Ishikawa (cell line): ENCODE measurements around the gene PHF24.

Experiments
- CEBPB ChIP-seq: IDR thresholded peaks from 2 replicates; pipeline ENCODE4 v1.6.1; 2012
- CREB1 ChIP-seq: IDR thresholded peaks from 2 replicates; pipeline ENCODE4 v1.6.1; 2012; ENCODE audit warnings: low read depth
- EGR1 ChIP-seq: IDR thresholded peaks from 2 replicates; pipeline ENCODE4 v1.6.1; 2012
- EP300 ChIP-seq: IDR thresholded peaks from 2 replicates; pipeline ENCODE4 v1.6.1; 2012; ENCODE audit warnings: borderline replicate concordance
- FOXM1 ChIP-seq: IDR thresholded peaks from 2 replicates; pipeline ENCODE4 v1.6.1; 2012; ENCODE audit warnings: low read depth, borderline replicate concordance
- NFIC ChIP-seq: IDR thresholded peaks from 2 replicates; pipeline ENCODE4 v1.6.1; 2012
- RAD21 ChIP-seq: IDR thresholded peaks from 2 replicates; pipeline ENCODE4 v1.6.1; 2012; ENCODE audit warnings: low read depth
- TAF1 ChIP-seq: IDR thresholded peaks from 2 replicates; pipeline ENCODE4 v1.6.1; 2012; ENCODE audit warnings: low read depth, mild to moderate bottlenecking
- TCF12 ChIP-seq: IDR thresholded peaks from 2 replicates; pipeline ENCODE4 v1.6.1; 2012; ENCODE audit warnings: low read depth
- TEAD4 ChIP-seq: IDR thresholded peaks from 2 replicates; pipeline ENCODE4 v1.6.1; 2012
- YY1 ChIP-seq: IDR thresholded peaks from 2 replicates; pipeline ENCODE4 v1.6.1; 2012; ENCODE audit warnings: low read depth
- ZBTB7A ChIP-seq: IDR thresholded peaks from 2 replicates; pipeline ENCODE4 v1.6.1; 2012; ENCODE audit warnings: low read depth
- TF ChIP-seq, protein P1 (sequence below): IDR thresholded peaks from 2 replicates; pipeline ENCODE4 v1.6.1; 2012
- TF ChIP-seq, protein P2 (sequence below): IDR thresholded peaks from 2 replicates; pipeline ENCODE4 v1.6.1; 2012
- TF ChIP-seq, protein P3 (sequence below): IDR thresholded peaks from 2 replicates; pipeline ENCODE4 v1.6.1; 2012; ENCODE audit warnings: low read depth, mild to moderate bottlenecking

Gene PHF24

DNA sequence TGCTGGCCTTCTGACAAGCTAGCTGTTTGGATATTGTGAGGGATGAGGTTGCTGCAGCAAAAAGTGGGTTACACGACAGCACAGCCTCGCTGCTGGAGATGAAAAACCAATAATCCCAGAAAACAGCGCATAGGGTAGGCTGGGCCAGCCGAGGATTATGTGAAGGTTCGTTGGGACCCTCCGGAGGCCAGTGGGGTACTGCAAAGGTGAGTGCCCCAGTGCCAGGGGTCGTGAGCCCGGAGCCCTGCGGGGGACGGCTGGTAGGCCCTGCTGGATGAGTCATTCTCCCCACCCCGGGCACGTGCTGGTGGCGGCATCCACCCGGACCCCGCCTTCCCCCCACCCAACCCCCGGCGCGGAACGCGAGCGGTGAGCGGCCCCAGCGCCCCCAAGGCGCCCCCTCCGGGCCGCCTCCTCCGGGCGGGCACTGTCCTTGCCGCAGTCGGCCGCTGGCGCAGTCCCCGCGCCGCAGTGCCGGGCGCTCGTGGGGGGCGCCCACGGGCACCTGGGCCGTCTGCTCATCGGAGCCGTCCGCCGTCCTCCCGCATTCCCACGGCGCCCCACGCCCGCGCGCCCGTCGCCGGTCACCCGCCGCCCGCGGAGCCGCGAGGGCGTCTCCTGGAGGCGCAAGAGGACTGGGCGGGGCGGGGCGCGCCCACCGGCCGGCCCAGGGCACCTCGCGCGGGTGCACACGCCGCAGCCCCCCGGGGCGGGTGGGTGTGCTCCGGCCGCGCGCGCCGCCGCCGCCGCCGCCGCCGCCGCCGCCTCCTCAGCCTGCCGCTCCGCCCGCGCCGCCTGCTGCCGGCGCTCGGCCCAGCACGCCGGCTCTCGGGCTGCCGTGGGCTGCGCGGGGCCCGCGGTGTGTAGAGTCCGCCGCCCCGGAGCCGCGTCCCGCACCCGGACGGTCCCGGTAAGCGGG is at the start of gene PHF24:
PHF24 (plus strand) TSS at position 794 of the 919 bp plus-strand sequence. CDS start 13,014 bp downstream, outside the sequence.
- TF ChIP-seq YY1: no peak
- TF ChIP-seq, protein P1, sequence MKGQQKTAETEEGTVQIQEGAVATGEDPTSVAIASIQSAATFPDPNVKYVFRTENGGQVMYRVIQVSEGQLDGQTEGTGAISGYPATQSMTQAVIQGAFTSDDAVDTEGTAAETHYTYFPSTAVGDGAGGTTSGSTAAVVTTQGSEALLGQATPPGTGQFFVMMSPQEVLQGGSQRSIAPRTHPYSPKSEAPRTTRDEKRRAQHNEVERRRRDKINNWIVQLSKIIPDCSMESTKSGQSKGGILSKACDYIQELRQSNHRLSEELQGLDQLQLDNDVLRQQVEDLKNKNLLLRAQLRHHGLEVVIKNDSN: peak; percentile 42; the same call in 1 of the 2 replicates

GRCh38 chr9:34927061-34927460 is 31.0 kb upstream of the PHF24 start:
- TF ChIP-seq, protein P2, sequence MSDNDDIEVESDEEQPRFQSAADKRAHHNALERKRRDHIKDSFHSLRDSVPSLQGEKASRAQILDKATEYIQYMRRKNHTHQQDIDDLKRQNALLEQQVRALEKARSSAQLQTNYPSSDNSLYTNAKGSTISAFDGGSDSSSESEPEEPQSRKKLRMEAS: no peak
- TF ChIP-seq CEBPB (no peak), NFIC (no peak), CREB1 (no peak), ZBTB7A (no peak), TEAD4 (no peak), FOXM1 (no peak), TCF12 (no peak)
- TF ChIP-seq, protein P1: no peak
- TF ChIP-seq, protein P3, sequence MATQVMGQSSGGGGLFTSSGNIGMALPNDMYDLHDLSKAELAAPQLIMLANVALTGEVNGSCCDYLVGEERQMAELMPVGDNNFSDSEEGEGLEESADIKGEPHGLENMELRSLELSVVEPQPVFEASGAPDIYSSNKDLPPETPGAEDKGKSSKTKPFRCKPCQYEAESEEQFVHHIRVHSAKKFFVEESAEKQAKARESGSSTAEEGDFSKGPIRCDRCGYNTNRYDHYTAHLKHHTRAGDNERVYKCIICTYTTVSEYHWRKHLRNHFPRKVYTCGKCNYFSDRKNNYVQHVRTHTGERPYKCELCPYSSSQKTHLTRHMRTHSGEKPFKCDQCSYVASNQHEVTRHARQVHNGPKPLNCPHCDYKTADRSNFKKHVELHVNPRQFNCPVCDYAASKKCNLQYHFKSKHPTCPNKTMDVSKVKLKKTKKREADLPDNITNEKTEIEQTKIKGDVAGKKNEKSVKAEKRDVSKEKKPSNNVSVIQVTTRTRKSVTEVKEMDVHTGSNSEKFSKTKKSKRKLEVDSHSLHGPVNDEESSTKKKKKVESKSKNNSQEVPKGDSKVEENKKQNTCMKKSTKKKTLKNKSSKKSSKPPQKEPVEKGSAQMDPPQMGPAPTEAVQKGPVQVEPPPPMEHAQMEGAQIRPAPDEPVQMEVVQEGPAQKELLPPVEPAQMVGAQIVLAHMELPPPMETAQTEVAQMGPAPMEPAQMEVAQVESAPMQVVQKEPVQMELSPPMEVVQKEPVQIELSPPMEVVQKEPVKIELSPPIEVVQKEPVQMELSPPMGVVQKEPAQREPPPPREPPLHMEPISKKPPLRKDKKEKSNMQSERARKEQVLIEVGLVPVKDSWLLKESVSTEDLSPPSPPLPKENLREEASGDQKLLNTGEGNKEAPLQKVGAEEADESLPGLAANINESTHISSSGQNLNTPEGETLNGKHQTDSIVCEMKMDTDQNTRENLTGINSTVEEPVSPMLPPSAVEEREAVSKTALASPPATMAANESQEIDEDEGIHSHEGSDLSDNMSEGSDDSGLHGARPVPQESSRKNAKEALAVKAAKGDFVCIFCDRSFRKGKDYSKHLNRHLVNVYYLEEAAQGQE: no peak

DNA sequence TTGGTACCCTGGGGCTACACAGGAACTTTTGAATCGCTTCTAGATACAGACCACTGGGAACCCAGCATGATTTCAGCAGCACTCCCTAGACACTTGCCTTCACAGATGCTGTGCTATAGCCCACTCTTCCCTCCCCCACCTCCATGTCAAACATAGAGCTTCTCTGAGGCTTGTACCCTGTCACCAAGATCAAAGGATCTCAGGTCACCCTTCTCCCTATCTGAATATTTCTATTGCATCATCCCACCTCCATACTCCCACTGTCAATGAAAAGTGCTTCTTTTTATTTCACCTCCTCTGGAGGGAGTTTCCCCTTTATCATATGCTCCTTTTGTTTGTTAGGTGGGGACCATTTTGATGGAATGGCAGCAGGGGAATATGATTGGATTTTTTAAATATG is 29.2 kb upstream of the PHF24 start:
- TF ChIP-seq ZBTB7A (no peak), TEAD4 (no peak), EP300 (no peak), YY1 (no peak), CEBPB (no peak), RAD21 (no peak), TCF12 (no peak), NFIC (no peak), EGR1 (no peak), TAF1 (no peak)
- TF ChIP-seq, protein P1: no peak
- TF ChIP-seq, protein P3: no peak
- TF ChIP-seq, protein P2: no peak

- no peak for TF ChIP-seq CREB1
- TF ChIP-seq EP300: no peak
- TF ChIP-seq TCF12: no peak
- TF ChIP-seq NFIC: no peak
- TF ChIP-seq RAD21: peak; percentile 14; the same call in 1 of the 2 replicates
- TF ChIP-seq EGR1: no peak
Measured at GRCh38 chr9:34929506-34930102, 28.5 kb upstream of the PHF24 start.

GRCh38 chr9:34948451-34948850 is 9.6 kb upstream of the PHF24 start:
- no peak for TF ChIP-seq ZBTB7A
- TF ChIP-seq, protein P2: no peak
- no peak for TF ChIP-seq TCF12
- no peak for TF ChIP-seq FOXM1
- TF ChIP-seq RAD21: no peak
- TF ChIP-seq YY1: no peak
- TF ChIP-seq, protein P3: no peak
- no peak for TF ChIP-seq EP300
- no peak for TF ChIP-seq TAF1
- TF ChIP-seq NFIC: no peak
- no peak for TF ChIP-seq CEBPB
- no peak for TF ChIP-seq CREB1
- TF ChIP-seq, protein P1: no peak
- TF ChIP-seq EGR1: no peak
- no peak for TF ChIP-seq TEAD4
